Prostate gland (tissue), 2 donors: Measurements from ENCODE around the gene BACE2.

ENCODE experiments used
- POLR2A ChIP-seq: fragments of 450-650 bp; IDR thresholded peaks from one replicate; pipeline ENCODE4 v1.6.1; 2016; ENCODE audit warnings: antibody characterized with exemption, mild to moderate bottlenecking
- TF ChIP-seq, protein P1 (sequence below), 4 experiments: fragments of 200-600 bp in 2 of 4; fragments of 450-650 bp in 2 of 4; sonication (generic) in 2 of 4; IDR thresholded peaks; 1 replicate in 3 of 4; 2 replicates in 1 of 4; pipeline ENCODE4 v1.5.1; 2016 to 2019; ENCODE audit warnings: antibody characterized with exemption in 4 of 4, mild to moderate bottlenecking in 2 of 4, moderate library complexity in 2 of 4

DNA sequence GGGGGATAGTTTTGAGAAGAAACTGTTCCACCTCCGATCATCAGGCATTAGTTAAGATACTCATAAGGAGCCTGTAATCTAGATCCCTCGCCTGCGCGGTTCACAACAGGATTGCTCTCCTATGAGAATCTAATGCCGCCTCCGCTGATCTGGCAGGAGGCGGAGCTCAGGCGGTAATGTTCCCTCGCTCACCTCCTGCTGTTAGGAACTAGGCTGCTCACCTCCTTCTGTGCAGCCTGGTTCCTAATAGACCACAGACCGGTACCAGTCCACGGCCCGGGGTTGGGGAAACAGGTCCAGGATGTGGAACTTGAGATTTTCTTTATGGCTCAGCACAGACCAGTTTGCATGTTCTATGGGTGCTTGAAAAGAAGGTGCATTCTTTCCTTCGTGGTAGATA lies 121.5 kb downstream of the BACE2 start:
- TF ChIP-seq, protein P1, sequence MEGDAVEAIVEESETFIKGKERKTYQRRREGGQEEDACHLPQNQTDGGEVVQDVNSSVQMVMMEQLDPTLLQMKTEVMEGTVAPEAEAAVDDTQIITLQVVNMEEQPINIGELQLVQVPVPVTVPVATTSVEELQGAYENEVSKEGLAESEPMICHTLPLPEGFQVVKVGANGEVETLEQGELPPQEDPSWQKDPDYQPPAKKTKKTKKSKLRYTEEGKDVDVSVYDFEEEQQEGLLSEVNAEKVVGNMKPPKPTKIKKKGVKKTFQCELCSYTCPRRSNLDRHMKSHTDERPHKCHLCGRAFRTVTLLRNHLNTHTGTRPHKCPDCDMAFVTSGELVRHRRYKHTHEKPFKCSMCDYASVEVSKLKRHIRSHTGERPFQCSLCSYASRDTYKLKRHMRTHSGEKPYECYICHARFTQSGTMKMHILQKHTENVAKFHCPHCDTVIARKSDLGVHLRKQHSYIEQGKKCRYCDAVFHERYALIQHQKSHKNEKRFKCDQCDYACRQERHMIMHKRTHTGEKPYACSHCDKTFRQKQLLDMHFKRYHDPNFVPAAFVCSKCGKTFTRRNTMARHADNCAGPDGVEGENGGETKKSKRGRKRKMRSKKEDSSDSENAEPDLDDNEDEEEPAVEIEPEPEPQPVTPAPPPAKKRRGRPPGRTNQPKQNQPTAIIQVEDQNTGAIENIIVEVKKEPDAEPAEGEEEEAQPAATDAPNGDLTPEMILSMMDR (IDR thresholded peaks at IDR 0.05), result no peak
- no peak for TF ChIP-seq POLR2A
